OCI-LY1 (cell line): Measurements from ENCODE around the gene PDE3B.

ENCODE experiments used
- H2AFZ ChIP-seq: fragments of 200-600 bp; sonication (generic), shearing (Covaris generic); 2 replicates; pipeline ENCODE4 v1.6.0; 2014; ENCODE audit warnings: antibody characterized with exemption, mild to moderate bottlenecking, low read length
- H3F3A ChIP-seq: fragments of 200-600 bp; sonication (generic), shearing (Covaris generic); 2 replicates; pipeline ENCODE4 v1.6.0; 2014; ENCODE audit warnings: mild to moderate bottlenecking, antibody characterized with exemption, low read length, moderate library complexity; ENCODE audit not compliant: insufficient read depth
- H3K27ac ChIP-seq: fragments of 200-600 bp; sonication (generic); 2 replicates; pipeline ENCODE4 v1.5.1; 2014; ENCODE audit warnings: low read length, mixed run types, mild to moderate bottlenecking, low read depth; ENCODE audit not compliant: poor library complexity, severe bottlenecking
- H3K27me3 ChIP-seq: fragments of 200-600 bp; sonication (generic); 2 replicates; pipeline ENCODE4 v1.6.0; 2014; ENCODE audit warnings: antibody characterized with exemption, mild to moderate bottlenecking, low read length, moderate library complexity; ENCODE audit not compliant: insufficient read depth
- H3K36me3 ChIP-seq: fragments of 200-600 bp; sonication (generic); 2 replicates; pipeline ENCODE4 v1.6.1; 2014; ENCODE audit warnings: mild to moderate bottlenecking, antibody characterized with exemption, low read length, moderate library complexity, mixed read lengths; ENCODE audit not compliant: insufficient read depth
- H3K4me1 ChIP-seq: fragments of 200-600 bp; sonication (generic); 2 replicates; pipeline ENCODE4 v1.5.1; 2014; ENCODE audit warnings: mild to moderate bottlenecking, low read length, moderate library complexity; ENCODE audit not compliant: insufficient read depth, severe bottlenecking
- H3K4me2 ChIP-seq: fragments of 200-600 bp; sonication (generic), shearing (Covaris generic); 2 replicates; pipeline ENCODE4 v1.6.1; 2014; ENCODE audit warnings: low read length
- H3K4me3 ChIP-seq: fragments of 200-600 bp; sonication (generic); 2 replicates; pipeline ENCODE4 v1.5.1; 2014; ENCODE audit warnings: low read length, low read depth, mild to moderate bottlenecking, mixed read lengths; ENCODE audit not compliant: poor library complexity, severe bottlenecking
- H3K79me2 ChIP-seq: fragments of 200-600 bp; shearing (Covaris generic); 2 replicates; pipeline ENCODE4 v1.6.1; 2016; ENCODE audit warnings: mixed run types, low read length, mixed read lengths; ENCODE audit not compliant: insufficient read depth
- H3K9ac ChIP-seq: fragments of 200-600 bp; sonication (generic), shearing (Covaris generic); 2 replicates; pipeline ENCODE4 v1.6.1; 2014; ENCODE audit warnings: mild to moderate bottlenecking, low read length, mixed read lengths
- H3K9me2 ChIP-seq: fragments of 200-600 bp; sonication (generic), shearing (Covaris generic); 2 replicates; pipeline ENCODE4 v1.6.1; 2014; ENCODE audit warnings: low read depth, mild to moderate bottlenecking, low read length, mixed read lengths
- H3K9me3 ChIP-seq: fragments of 200-600 bp; shearing (Covaris generic); 2 replicates; pipeline ENCODE4 v1.6.1; 2014; ENCODE audit warnings: low read length, mixed read lengths
- H4K20me1 ChIP-seq: fragments of 200-600 bp; sonication (generic), shearing (Covaris generic); 2 replicates; pipeline ENCODE4 v1.6.0; 2016; ENCODE audit warnings: mild to moderate bottlenecking, low read length; ENCODE audit not compliant: insufficient read depth
- EZH2 ChIP-seq: fragments of 200-600 bp; sonication (generic), shearing (Covaris generic); IDR thresholded peaks from 2 replicates; pipeline ENCODE4 v1.8.0; 2017; ENCODE audit warnings: borderline replicate concordance, mixed run types, mild to moderate bottlenecking, antibody characterized with exemption, low read length, moderate library complexity, mixed read lengths
- TF ChIP-seq, protein P1 (sequence below): fragments of 200-600 bp; sonication (generic), shearing (Covaris generic); IDR thresholded peaks from 2 replicates; pipeline ENCODE4 v1.5.1; 2017; ENCODE audit warnings: mild to moderate bottlenecking, antibody characterized with exemption, low read length, moderate library complexity, mixed read lengths

PDE3B gene

DNA sequence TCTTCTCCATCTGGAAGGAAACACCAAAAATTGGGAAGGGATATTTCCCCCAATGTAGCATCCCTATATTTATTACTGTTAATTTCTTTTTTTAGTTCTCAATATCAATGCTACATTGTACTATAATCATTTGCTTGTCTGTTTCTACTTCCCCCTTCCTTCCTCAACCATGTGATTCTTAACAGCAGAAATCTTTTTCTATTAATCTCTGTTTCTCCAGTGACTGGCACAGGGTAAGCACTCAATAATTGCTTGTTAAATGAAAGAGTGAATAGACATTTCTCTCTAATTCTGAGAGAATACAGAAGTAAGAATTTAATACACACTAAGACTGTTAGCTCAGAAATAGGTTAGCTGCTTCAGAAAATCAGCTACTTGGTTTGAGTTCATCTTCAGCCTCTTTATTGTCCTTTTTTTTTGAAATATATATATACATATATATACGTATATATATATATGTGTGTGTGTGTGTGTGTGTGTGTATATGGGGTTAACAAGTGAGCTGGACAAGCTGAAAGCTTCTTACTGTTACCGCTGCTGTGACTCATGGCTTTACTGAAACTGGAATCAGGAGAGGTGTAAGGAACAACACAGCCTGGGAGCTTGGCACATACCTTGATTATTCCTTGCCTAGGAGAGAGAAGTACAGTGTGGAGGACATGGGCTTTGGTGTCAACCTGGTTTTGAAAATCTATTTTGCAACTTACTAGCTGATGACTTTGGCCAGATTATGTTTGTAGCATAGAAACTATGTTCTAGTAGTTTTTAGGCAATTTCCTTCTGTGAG, 26.2 kb upstream of the PDE3B start:
- no peak for TF ChIP-seq EZH2
- TF ChIP-seq, protein P1, sequence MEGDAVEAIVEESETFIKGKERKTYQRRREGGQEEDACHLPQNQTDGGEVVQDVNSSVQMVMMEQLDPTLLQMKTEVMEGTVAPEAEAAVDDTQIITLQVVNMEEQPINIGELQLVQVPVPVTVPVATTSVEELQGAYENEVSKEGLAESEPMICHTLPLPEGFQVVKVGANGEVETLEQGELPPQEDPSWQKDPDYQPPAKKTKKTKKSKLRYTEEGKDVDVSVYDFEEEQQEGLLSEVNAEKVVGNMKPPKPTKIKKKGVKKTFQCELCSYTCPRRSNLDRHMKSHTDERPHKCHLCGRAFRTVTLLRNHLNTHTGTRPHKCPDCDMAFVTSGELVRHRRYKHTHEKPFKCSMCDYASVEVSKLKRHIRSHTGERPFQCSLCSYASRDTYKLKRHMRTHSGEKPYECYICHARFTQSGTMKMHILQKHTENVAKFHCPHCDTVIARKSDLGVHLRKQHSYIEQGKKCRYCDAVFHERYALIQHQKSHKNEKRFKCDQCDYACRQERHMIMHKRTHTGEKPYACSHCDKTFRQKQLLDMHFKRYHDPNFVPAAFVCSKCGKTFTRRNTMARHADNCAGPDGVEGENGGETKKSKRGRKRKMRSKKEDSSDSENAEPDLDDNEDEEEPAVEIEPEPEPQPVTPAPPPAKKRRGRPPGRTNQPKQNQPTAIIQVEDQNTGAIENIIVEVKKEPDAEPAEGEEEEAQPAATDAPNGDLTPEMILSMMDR: no peak
- Histone ChIP-seq H2AFZ (no peak overlapping the region), H4K20me1 (no peaks in the 10 kb centered on the region), H3K27me3 (no peaks in the 10 kb centered on the region), H3K27ac (no peak overlapping the region), H3K9ac (no peak overlapping the region), H3K4me3 (no peak overlapping the region), H3K4me2 (no peak overlapping the region), H3K9me2 (no peaks in the 10 kb centered on the region), H3K36me3 (no peaks in the 10 kb centered on the region), H3F3A (no peaks in the 10 kb centered on the region), H3K4me1 (no peaks in the 10 kb centered on the region), H3K79me2 (no peaks in the 10 kb centered on the region), H3K9me3 (no peaks in the 10 kb centered on the region)

DNA sequence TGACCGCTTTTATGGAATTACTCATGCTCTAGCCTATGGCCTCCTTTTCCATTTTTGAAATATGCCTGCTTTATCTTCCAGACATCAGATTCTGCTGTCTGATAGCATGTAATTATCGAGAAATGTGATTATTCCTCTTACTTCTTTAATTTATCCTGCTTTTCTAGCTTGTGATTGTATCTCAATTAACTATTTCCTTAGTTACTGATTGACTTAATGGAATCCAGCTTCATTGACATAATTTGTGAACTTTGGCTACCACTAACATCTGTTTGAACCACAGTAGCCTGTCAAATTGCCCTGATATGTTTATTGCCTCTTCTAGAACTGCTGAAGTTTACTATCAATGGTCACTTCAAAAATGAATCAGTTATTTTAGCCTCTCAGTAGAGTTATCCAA, 25.5 kb upstream of the PDE3B start:
- Histone ChIP-seq H3K9me3 (no peaks in the 10 kb centered on the region), H3K4me3 (no peak overlapping the region), H3K27ac (no peak overlapping the region), H3K4me2 (no peak overlapping the region), H2AFZ (no peak overlapping the region), H3K9ac (no peak overlapping the region), H4K20me1 (no peaks in the 10 kb centered on the region), H3K4me1 (no peaks in the 10 kb centered on the region), H3K9me2 (no peaks in the 10 kb centered on the region), H3K36me3 (no peaks in the 10 kb centered on the region), H3K79me2 (no peaks in the 10 kb centered on the region), H3F3A (no peaks in the 10 kb centered on the region), H3K27me3 (no peaks in the 10 kb centered on the region)
- no peak for TF ChIP-seq EZH2
- TF ChIP-seq, protein P1: no peak

DNA sequence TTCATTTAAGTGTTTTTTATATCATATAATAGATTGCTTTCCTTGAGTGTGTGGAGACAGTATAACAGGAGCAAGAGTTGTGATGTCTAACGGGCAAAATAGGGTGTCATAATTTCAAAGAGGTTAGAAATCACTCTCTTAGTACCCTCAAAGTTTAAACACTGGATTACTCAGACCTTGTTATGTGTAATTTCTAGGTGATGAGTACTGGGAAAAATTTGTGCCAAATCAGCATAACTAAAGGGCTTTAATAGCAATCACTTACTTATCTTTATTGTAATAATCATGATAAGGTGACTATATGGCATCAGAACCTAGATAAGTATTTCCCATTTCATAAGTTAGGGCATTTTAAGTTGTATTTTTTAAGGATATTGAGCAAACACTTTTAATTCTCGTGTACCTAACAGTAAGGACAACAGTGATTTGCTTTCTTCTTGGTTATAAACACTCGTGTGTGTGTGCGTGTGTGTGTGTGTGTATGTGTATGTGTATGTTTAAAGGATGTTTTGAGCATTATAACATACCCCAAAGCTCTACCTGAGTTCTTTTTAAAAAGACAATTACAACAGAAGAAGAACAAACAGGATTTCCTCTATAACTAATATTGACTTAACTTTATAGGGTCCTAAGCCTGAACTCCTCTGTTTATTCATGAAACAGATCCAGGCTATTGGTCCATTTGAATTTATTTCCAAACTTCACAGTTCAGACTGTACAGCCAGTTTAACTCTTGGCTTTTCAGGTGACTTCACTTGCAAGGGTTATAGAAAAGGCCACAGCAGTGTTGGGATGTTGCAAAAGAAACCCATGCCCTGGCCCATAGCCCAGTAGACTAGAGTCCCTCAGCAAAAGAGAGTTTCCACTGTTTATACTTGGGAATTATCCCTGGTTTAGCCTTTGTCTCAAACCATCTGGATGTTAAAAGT, 23.7 kb upstream of the PDE3B start:
- Histone ChIP-seq H3K4me1 (no peaks in the 10 kb centered on the region), H3K9me2 (no peaks in the 10 kb centered on the region), H3K9me3 (no peaks in the 10 kb centered on the region), H4K20me1 (no peaks in the 10 kb centered on the region), H3F3A (no peaks in the 10 kb centered on the region), H3K9ac (no peak overlapping the region), H3K27me3 (no peaks in the 10 kb centered on the region), H3K79me2 (no peaks in the 10 kb centered on the region), H3K36me3 (no peaks in the 10 kb centered on the region), H3K27ac (no peak overlapping the region), H3K4me2 (no peak overlapping the region), H2AFZ (no peak overlapping the region), H3K4me3 (no peak overlapping the region)
- TF ChIP-seq, protein P1: no peak
- TF ChIP-seq EZH2: no peak
